AG10803 (cell line): ENCODE results near the gene SGCE.

Source experiments
- DNase-seq: peaks from one replicate; pipeline ENCODE4 v3.0.0; 2010; ENCODE audit warnings: low read depth
- H3K4me3 ChIP-seq: 2 replicates; pipeline ENCODE4 v1.5.1; 2011; ENCODE audit warnings: mild to moderate bottlenecking, low read length, control low read depth
- CTCF ChIP-seq: conservative IDR thresholded peaks from 2 replicates; pipeline ENCODE4 v1.5.1; 2011; ENCODE audit warnings: mild to moderate bottlenecking, low read length, control low read depth, inconsistent platforms

Gene SGCE

GRCh38 chr7:94635687-94636086, 20.2 kb downstream of the SGCE start:
- no peak overlapping the region for H3K4me3 ChIP-seq
- no peak for DNase-seq
- TF ChIP-seq CTCF, result no peak

- no peak for DNase-seq
- no peak overlapping the region for H3K4me3 ChIP-seq
- TF ChIP-seq CTCF, result no peak
These were observed 21.4 kb downstream of the SGCE start for GRCh38 chr7:94634502-94634901.

- no peak for DNase-seq
- no peak overlapping the region for H3K4me3 ChIP-seq
- TF ChIP-seq CTCF, result no peak
These were observed 22.2 kb downstream of the SGCE start for GRCh38 chr7:94633687-94634086.

GRCh38 chr7:94633014-94633341, 23.0 kb downstream of the SGCE start:
- no peak for TF ChIP-seq CTCF
- no peak overlapping the region for H3K4me3 ChIP-seq
- no peak for DNase-seq

- no peak overlapping the region for H3K4me3 ChIP-seq
- peak; percentile 73 for DNase-seq
- no peak for TF ChIP-seq CTCF
These were observed 23.5 kb downstream of the SGCE start for GRCh38 chr7:94632338-94633013.

GRCh38 chr7:94630855-94631254, 25.1 kb downstream of the SGCE start:
- H3K4me3 ChIP-seq, result no peak overlapping the region
- no peak for DNase-seq
- TF ChIP-seq CTCF, result no peak

GRCh38 chr7:94623820-94624219, 32.1 kb downstream of the SGCE start:
- no peak overlapping the region for H3K4me3 ChIP-seq
- no peak for TF ChIP-seq CTCF
- no peak for DNase-seq
